IMR-90 (cell line): ENCODE measurements around the gene KCP. TPM values are rescaled to one million over a fixed set of nuclear protein-coding genes. Genes with fewer than 3 reads are reported as not detected.

Experiments used
- CHD1 ChIP-seq: IDR thresholded peaks from 2 replicates; pipeline ENCODE4 v1.6.1; 2012; ENCODE audit warnings: low read depth, low read length, improper control_type of control experiment
- FOS ChIP-seq: fragments of 150-350 bp; IDR thresholded peaks from 2 replicates; pipeline ENCODE4 v1.6.1; 2016; ENCODE audit warnings: low read depth, low read length
- MAFK ChIP-seq: IDR thresholded peaks from 2 replicates; pipeline ENCODE4 v1.6.1; 2012; ENCODE audit warnings: low read depth, low read length, improper control_type of control experiment
- RAD21 ChIP-seq: IDR thresholded peaks from 2 replicates; pipeline ENCODE4 v1.6.1; 2012; ENCODE audit warnings: low read length, improper control_type of control experiment
- RCOR1 ChIP-seq: IDR thresholded peaks from 2 replicates; pipeline ENCODE4 v1.6.1; 2012; ENCODE audit warnings: mild to moderate bottlenecking, low read length, improper control_type of control experiment; ENCODE audit not compliant: insufficient replicate concordance
- polyA plus RNA-seq, 3 experiments: library from polyadenylated mRNA; depleted of rRNA; stranded (reverse); fragments of >200 nt; gene quantifications; 2 replicates each; pipeline ENCODE4 v1.2.3, GENCODE V29; 2012; ENCODE audit warnings: low replicate concordance in 1 of 3
- total RNA-seq: library from RNA; depleted of rRNA; stranded (reverse); fragments of >200 nt; gene quantifications from 2 replicates; pipeline ENCODE4 v1.2.3, GENCODE V29; 2012
- TF ChIP-seq, protein P1 (sequence below): fragments of 150-350 bp; IDR thresholded peaks from 2 replicates; pipeline ENCODE4 v1.6.1; 2017; ENCODE audit warnings: mild to moderate bottlenecking, antibody characterized with exemption, low read length, low read depth

KCP gene
- total and polyA plus RNA-seq, 2 of the 4 experiments (the other 2 are of a cell fraction): 0.03 TPM; not detected in 1

DNA sequence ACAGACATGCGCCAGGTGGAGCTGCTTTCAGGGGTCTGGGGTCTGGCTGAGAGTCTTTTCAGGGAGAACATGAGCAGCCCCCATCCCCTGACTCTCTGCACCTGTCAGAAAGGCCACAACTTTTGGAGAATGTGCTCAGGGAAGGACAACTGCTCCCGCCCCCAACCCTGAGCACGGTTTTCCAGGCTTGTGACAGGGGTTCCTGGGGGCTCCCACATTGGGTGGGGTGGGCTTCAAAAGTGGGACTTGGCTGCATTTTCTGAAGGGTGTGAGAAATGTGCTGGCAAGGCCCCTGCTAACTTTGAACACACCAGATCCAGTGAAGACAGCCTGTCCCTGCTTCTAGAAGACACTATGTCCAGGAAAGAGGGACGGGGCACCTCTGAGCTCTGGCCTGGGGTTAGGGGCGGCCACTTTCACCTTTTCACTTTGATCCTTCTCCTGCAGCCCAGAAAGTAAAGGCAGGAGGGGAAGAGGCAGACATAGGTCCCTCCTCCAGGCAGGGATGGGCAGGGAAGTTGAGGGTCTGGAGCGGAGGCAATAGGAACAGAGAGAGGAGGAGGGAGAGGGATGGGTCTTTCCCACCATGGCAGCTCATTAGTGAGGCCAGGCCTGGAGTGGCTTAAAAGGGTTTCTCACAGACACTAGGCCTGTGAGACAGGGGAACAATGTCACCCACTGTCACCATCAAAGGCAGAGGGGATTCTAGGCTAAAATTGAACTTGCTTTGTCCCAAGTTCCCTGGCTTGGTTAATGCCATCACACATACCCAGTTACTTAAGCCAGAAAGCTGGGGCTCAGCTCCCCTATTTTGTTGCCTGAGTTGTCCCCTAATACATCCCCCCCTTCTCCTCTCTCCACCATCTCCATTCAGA is 1.5 kb downstream of the KCP start (continued):
- TF ChIP-seq FOS: no peak
- TF ChIP-seq, protein P1, sequence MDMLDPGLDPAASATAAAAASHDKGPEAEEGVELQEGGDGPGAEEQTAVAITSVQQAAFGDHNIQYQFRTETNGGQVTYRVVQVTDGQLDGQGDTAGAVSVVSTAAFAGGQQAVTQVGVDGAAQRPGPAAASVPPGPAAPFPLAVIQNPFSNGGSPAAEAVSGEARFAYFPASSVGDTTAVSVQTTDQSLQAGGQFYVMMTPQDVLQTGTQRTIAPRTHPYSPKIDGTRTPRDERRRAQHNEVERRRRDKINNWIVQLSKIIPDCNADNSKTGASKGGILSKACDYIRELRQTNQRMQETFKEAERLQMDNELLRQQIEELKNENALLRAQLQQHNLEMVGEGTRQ: no peak
- TF ChIP-seq RAD21: no peak
- no peak for TF ChIP-seq RCOR1
- no peak for TF ChIP-seq MAFK
- TF ChIP-seq CHD1: no peak
